ENCODE data around the gene SPTBN1.

DNA sequence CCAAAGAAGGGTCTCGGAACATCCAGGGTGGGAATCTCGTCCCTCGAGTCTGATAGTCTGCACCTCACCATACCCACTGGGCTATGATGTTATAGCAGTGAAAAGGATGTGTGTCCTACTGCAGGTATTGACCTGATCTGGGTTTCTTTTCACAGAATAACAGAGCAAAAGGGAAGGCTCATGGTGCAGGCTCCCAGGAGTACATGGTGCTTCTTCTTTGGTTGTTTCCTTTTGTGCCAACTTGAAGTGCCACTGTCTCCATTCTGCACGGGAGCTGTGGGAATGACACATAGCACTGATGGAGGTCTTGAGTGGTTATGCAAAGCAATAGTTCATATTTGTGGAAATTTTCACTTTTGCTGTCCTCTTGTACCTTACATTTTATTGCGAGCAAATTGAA lies 195.2 kb downstream of the SPTBN1 start:
- TF ChIP-seq, protein P1, sequence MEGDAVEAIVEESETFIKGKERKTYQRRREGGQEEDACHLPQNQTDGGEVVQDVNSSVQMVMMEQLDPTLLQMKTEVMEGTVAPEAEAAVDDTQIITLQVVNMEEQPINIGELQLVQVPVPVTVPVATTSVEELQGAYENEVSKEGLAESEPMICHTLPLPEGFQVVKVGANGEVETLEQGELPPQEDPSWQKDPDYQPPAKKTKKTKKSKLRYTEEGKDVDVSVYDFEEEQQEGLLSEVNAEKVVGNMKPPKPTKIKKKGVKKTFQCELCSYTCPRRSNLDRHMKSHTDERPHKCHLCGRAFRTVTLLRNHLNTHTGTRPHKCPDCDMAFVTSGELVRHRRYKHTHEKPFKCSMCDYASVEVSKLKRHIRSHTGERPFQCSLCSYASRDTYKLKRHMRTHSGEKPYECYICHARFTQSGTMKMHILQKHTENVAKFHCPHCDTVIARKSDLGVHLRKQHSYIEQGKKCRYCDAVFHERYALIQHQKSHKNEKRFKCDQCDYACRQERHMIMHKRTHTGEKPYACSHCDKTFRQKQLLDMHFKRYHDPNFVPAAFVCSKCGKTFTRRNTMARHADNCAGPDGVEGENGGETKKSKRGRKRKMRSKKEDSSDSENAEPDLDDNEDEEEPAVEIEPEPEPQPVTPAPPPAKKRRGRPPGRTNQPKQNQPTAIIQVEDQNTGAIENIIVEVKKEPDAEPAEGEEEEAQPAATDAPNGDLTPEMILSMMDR (IDR thresholded peaks at IDR 0.05; ENCODE audit: extremely low read depth in 1 of 2, insufficient read depth in 1 of 2, low read depth in 1 of 2, low read length in 2 of 2): no peak
- no peak for TF ChIP-seq POLR2A (IDR thresholded peaks at IDR 0.05; ENCODE audit: low read depth, low read length)
- TF ChIP-seq EZH2 (IDR thresholded peaks at IDR 0.05; ENCODE audit: borderline replicate concordance, low read depth, low read length, severe bottlenecking): no peak
- TF ChIP-seq POLR2AphosphoS5 (IDR thresholded peaks at IDR 0.05; ENCODE audit: insufficient read depth, low read depth, low read length): no peak
- TF ChIP-seq, protein P2, sequence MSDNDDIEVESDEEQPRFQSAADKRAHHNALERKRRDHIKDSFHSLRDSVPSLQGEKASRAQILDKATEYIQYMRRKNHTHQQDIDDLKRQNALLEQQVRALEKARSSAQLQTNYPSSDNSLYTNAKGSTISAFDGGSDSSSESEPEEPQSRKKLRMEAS (IDR thresholded peaks at IDR 0.05; ENCODE audit: insufficient read depth, insufficient read length): no peak
- TF ChIP-seq MYC (IDR thresholded peaks at IDR 0.05; ENCODE audit: low read depth, low read length): no peak
- TF ChIP-seq JUN (IDR thresholded peaks at IDR 0.05; ENCODE audit: borderline replicate concordance, insufficient read depth, insufficient read length, low read depth): no peak
